RWPE2 (cell line): ENCODE measurements around the gene CCDC7.
"Not testable (repeated sequence)": the region's sequence is repeated elsewhere in the genome, so short reads cannot be mapped to it uniquely, and the experiment has no call there.

Experiments
- ATAC-seq: fragments of 200-7000 bp; cut with Tn5 transposase; 3 replicates; pipeline ENCODE4 v1.9.1; 2021; ENCODE audit warnings: low read depth
- DNase-seq: peaks from one replicate; pipeline ENCODE4 v3.0.0-alpha.2; 2020; ENCODE audit warnings: low spot score
- H3K27ac ChIP-seq: fragments of 450-650 bp; 2 replicates; pipeline ENCODE4 v1.5.1; 2017; ENCODE audit warnings: mild to moderate bottlenecking; ENCODE audit not compliant: poor library complexity, severe bottlenecking
- H3K27me3 ChIP-seq: fragments of 250-450 bp; sonication (Bioruptor Pico); 2 replicates; pipeline ENCODE4 v1.5.1; 2021; ENCODE audit warnings: mild to moderate bottlenecking, moderate library complexity; ENCODE audit not compliant: insufficient read depth, poor library complexity, severe bottlenecking
- H3K36me3 ChIP-seq: fragments of 250-450 bp; sonication (Bioruptor Pico); 2 replicates; pipeline ENCODE4 v1.5.1; 2020; ENCODE audit warnings: low read depth, mild to moderate bottlenecking, moderate library complexity
- H3K4me1 ChIP-seq: fragments of 250-450 bp; sonication (Bioruptor Pico); 2 replicates; pipeline ENCODE4 v1.5.1; 2021; ENCODE audit warnings: mild to moderate bottlenecking, moderate library complexity; ENCODE audit not compliant: insufficient read depth, poor library complexity, severe bottlenecking
- H3K4me3 ChIP-seq: fragments of 250-450 bp; sonication (Bioruptor Pico); 2 replicates; pipeline ENCODE4 v1.5.1; 2021; ENCODE audit warnings: mild to moderate bottlenecking, moderate library complexity; ENCODE audit not compliant: severe bottlenecking
- H3K9me3 ChIP-seq: fragments of 250-450 bp; sonication (Bioruptor Pico); 2 replicates; pipeline ENCODE4 v1.5.1; 2021; ENCODE audit warnings: mild to moderate bottlenecking, moderate library complexity; ENCODE audit not compliant: severe bottlenecking
- CTCF ChIP-seq: fragments of 450-650 bp; IDR thresholded peaks from one replicate; pipeline ENCODE4 v1.5.1; 2017; ENCODE audit warnings: mild to moderate bottlenecking, moderate library complexity; ENCODE audit not compliant: poor library complexity, severe bottlenecking

Gene CCDC7

GRCh38 chr10:32890444-32890843 is 444.5 kb downstream of the CCDC7 start:
- DNase-seq (no peak), ATAC-seq (no peak)
- Histone ChIP-seq H3K4me3 (no peak overlapping the region), H3K9me3 (no peaks in the 10 kb centered on the region), H3K27ac (no peak overlapping the region), H3K27me3 (no peaks in the 10 kb centered on the region), H3K4me1 (no peaks in the 10 kb centered on the region), H3K36me3 (peaks cover 9% of the 10 kb centered on the region)
- TF ChIP-seq CTCF: no peak

- no peaks in the 10 kb centered on the region for H3K9me3 ChIP-seq
- H3K27ac ChIP-seq: no peak overlapping the region
- H3K4me1 ChIP-seq: no peaks in the 10 kb centered on the region
- H3K36me3 ChIP-seq: peaks cover 17% of the 10 kb centered on the region
- H3K27me3 ChIP-seq: no peaks in the 10 kb centered on the region
- no peak overlapping the region for H3K4me3 ChIP-seq
- DNase-seq (no peak), ATAC-seq (peak; percentile 2; the same call in 2 of the 3 replicates)
- TF ChIP-seq CTCF: no peak
Observed at GRCh38 chr10:32891261-32891660, 445.3 kb downstream of the CCDC7 start.

- Histone ChIP-seq H3K4me3 (no peak overlapping the region), H3K27ac (no peak overlapping the region), H3K27me3 (no peaks in the 10 kb centered on the region), H3K36me3 (peaks cover 39% of the 10 kb centered on the region), H3K9me3 (no peaks in the 10 kb centered on the region), H3K4me1 (no peaks in the 10 kb centered on the region)
- ATAC-seq: peak; percentile 38
- peak; percentile 15 for TF ChIP-seq CTCF
- DNase-seq: no peak
Observed at GRCh38 chr10:32893434-32893833, 447.5 kb downstream of the CCDC7 start.

GRCh38 chr10:32893916-32894664 is 448.1 kb downstream of the CCDC7 start:
- H3K4me3 ChIP-seq: no peak overlapping the region
- no peaks in the 10 kb centered on the region for H3K27me3 ChIP-seq
- no peaks in the 10 kb centered on the region for H3K4me1 ChIP-seq
- H3K36me3 ChIP-seq: peaks cover 45% of the 10 kb centered on the region
- no peak for ATAC-seq
- TF ChIP-seq CTCF: no peak
- H3K27ac ChIP-seq: no peak overlapping the region
- DNase-seq: no peak
- no peaks in the 10 kb centered on the region for H3K9me3 ChIP-seq

- H3K27me3 ChIP-seq, DNase-seq, H3K4me3 ChIP-seq, H3K4me1 ChIP-seq, ATAC-seq, H3K9me3 ChIP-seq, H3K27ac ChIP-seq: not testable (repeated sequence)
- H3K36me3 ChIP-seq: peaks cover 56% of the 10 kb centered on the region
Observed at GRCh38 chr10:32895200-32895968, 449.4 kb downstream of the CCDC7 start.
